H1 (cell line): Measurements from ENCODE around the gene GLS.

Source experiments
- ATF3 ChIP-seq: IDR thresholded peaks from 2 replicates; pipeline ENCODE4 v1.6.1; 2011; ENCODE audit warnings: low read depth, mild to moderate bottlenecking, low read length; ENCODE audit not compliant: insufficient read depth
- CEBPB ChIP-seq: IDR thresholded peaks from 2 replicates; pipeline ENCODE4 v1.6.1; 2012; ENCODE audit warnings: low read depth, low read length
- CHD1 ChIP-seq: IDR thresholded peaks from 2 replicates; pipeline ENCODE4 v1.6.1; 2012; ENCODE audit warnings: low read depth, low read length, improper control_type of control experiment
- CTCF ChIP-seq, 3 experiments: IDR thresholded peaks; 1 replicate in 2 of 3; 2 replicates in 1 of 3; pipeline versions ENCODE4 v1.5.1 to v1.6.1; 2011; ENCODE audit warnings: low read length in 3 of 3, mild to moderate bottlenecking in 3 of 3, inconsistent platforms in 2 of 3, low read depth in 1 of 3, moderate library complexity in 1 of 3; ENCODE audit not compliant: insufficient read depth in 1 of 3; ENCODE audit errors: control extremely low read depth in 1 of 3
- EGR1 ChIP-seq: IDR thresholded peaks from 2 replicates; pipeline ENCODE4 v1.6.1; 2011; ENCODE audit warnings: low read depth, low read length, borderline replicate concordance
- EZH2 ChIP-seq: fragments of 200-600 bp; sonication (generic); IDR thresholded peaks from 2 replicates; pipeline ENCODE4 v1.7.1; 2012; ENCODE audit warnings: low read depth, mild to moderate bottlenecking, moderate library complexity, low read length, inconsistent platforms; ENCODE audit not compliant: severe bottlenecking
- POLR2A ChIP-seq, 2 experiments: IDR thresholded peaks; 1 replicate in 1 of 2; 2 replicates in 1 of 2; pipeline ENCODE4 v1.6.1; 2011; ENCODE audit warnings: low read depth in 2 of 2, low read length in 2 of 2, mild to moderate bottlenecking in 2 of 2; ENCODE audit errors: control extremely low read depth in 1 of 2
- POLR2AphosphoS5 ChIP-seq: IDR thresholded peaks from 2 replicates; pipeline ENCODE4 v1.6.1; 2011; ENCODE audit warnings: low read depth, low read length
- SIN3A ChIP-seq, 2 experiments: IDR thresholded peaks in 1 of 2; conservative IDR thresholded peaks in 1 of 2; 2 replicates each; pipeline ENCODE4 v1.6.1; 2011 to 2012; ENCODE audit warnings: low read length in 2 of 2, improper control_type of control experiment in 1 of 2, low read depth in 1 of 2, mild to moderate bottlenecking in 1 of 2
- SIRT6 ChIP-seq: IDR thresholded peaks from one replicate; pipeline ENCODE4 v1.7.1; 2012; ENCODE audit warnings: low read length, inconsistent platforms
- TAF1 ChIP-seq: IDR thresholded peaks from 2 replicates; pipeline ENCODE4 v1.6.1; 2011; ENCODE audit warnings: mild to moderate bottlenecking, low read depth, low read length
- TAF7 ChIP-seq: optimal IDR thresholded peaks from 2 replicates; pipeline ENCODE3; 2011; ENCODE audit warnings: low read depth, mild to moderate bottlenecking, inconsistent platforms, low read length, moderate library complexity, borderline replicate concordance
- TBP ChIP-seq: IDR thresholded peaks from 2 replicates; pipeline ENCODE4 v1.6.1; 2011; ENCODE audit warnings: low read depth, low read length, improper control_type of control experiment
- USF2 ChIP-seq: IDR thresholded peaks from 2 replicates; pipeline ENCODE4 v1.6.1; 2011; ENCODE audit warnings: low read length, improper control_type of control experiment

- no peak for TF ChIP-seq EZH2
- no peak for TF ChIP-seq CTCF (IDR thresholded peaks at IDR 0.05; ENCODE audit: control extremely low read depth in 1 of 3, insufficient read depth in 1 of 3, low read depth in 1 of 3, low read length in 3 of 3)
- no peak for TF ChIP-seq SIRT6
- no peak for TF ChIP-seq TAF7
- TF ChIP-seq USF2 = no peak
- no peak for TF ChIP-seq EGR1
- TF ChIP-seq POLR2A (IDR thresholded peaks at IDR 0.05; ENCODE audit: control extremely low read depth in 1 of 2, low read depth in 2 of 2, low read length in 2 of 2) = no peak
- TF ChIP-seq SIN3A (conservative IDR thresholded peaks at IDR 0.05 in 1 of 2, IDR thresholded peaks at IDR 0.05 in 1 of 2; ENCODE audit: low read depth in 1 of 2, low read length in 2 of 2) = no peak
- no peak for TF ChIP-seq TAF1
- TF ChIP-seq ATF3 = no peak
- TF ChIP-seq TBP = no peak
- no peak for TF ChIP-seq CEBPB
- TF ChIP-seq CHD1 = no peak
- TF ChIP-seq POLR2AphosphoS5 = no peak
These were observed 90.4 kb downstream of the GLS start for GRCh38 chr2:190970873-190971506.
